Coronary artery (tissue), 2 donors: ENCODE results near the gene ST3GAL3.

Experiments
- DNase-seq: peaks from one replicate; pipeline ENCODE4 v3.0.0-alpha.2; 2017; ENCODE audit warnings: low spot score
- H3K27ac ChIP-seq, 2 donors: fragments of 200-600 bp; sonication (generic); one replicate each; pipeline ENCODE4 v1.5.1; 2016 to 2019
- H3K4me3 ChIP-seq: fragments of 200-600 bp; sonication (generic); 2 replicates; pipeline ENCODE4 v1.5.1; 2016; ENCODE audit warnings: mild to moderate bottlenecking, moderate library complexity
- TF ChIP-seq, protein P1 (sequence below): fragments of 200-600 bp; sonication (generic); IDR thresholded peaks from one replicate; pipeline ENCODE4 v1.5.1; 2019; ENCODE audit warnings: antibody characterized with exemption

The ST3GAL3 gene

GRCh38 chr1:43804569-43804968 lies 97.2 kb downstream of the ST3GAL3 start:
- no peak overlapping the region for H3K27ac ChIP-seq
- DNase-seq, result no peak
- H3K4me3 ChIP-seq, result no peak overlapping the region
- TF ChIP-seq, protein P1, sequence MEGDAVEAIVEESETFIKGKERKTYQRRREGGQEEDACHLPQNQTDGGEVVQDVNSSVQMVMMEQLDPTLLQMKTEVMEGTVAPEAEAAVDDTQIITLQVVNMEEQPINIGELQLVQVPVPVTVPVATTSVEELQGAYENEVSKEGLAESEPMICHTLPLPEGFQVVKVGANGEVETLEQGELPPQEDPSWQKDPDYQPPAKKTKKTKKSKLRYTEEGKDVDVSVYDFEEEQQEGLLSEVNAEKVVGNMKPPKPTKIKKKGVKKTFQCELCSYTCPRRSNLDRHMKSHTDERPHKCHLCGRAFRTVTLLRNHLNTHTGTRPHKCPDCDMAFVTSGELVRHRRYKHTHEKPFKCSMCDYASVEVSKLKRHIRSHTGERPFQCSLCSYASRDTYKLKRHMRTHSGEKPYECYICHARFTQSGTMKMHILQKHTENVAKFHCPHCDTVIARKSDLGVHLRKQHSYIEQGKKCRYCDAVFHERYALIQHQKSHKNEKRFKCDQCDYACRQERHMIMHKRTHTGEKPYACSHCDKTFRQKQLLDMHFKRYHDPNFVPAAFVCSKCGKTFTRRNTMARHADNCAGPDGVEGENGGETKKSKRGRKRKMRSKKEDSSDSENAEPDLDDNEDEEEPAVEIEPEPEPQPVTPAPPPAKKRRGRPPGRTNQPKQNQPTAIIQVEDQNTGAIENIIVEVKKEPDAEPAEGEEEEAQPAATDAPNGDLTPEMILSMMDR, result no peak

DNA sequence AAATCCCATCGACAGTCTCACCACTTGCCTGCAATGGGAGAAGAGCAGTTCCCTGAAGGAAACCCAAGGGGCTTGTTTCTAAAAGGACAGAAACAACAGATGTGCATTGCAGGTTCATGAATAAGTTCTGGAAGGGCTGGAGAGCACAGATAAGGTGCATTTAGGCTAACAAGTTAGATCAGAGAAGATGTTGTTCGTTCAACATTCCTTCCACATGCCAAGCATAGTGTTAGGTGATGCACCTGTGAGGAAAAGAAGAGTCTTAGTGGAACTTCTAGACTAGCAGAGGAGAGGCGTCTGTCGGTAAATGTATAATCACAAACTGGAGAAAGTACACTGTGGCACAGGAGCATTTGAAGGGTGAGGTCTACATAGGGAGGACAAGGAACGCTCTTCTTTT lies 98.0 kb downstream of the ST3GAL3 start:
- H3K4me3 ChIP-seq, result no peak overlapping the region
- TF ChIP-seq, protein P1, result no peak
- H3K27ac ChIP-seq, result no peak overlapping the region
- DNase-seq, result no peak

GRCh38 chr1:43806183-43806582 lies 98.8 kb downstream of the ST3GAL3 start:
- Histone ChIP-seq H3K27ac (no peak overlapping the region), H3K4me3 (no peak overlapping the region)
- DNase-seq, result no peak
- TF ChIP-seq, protein P1, result no peak

DNA sequence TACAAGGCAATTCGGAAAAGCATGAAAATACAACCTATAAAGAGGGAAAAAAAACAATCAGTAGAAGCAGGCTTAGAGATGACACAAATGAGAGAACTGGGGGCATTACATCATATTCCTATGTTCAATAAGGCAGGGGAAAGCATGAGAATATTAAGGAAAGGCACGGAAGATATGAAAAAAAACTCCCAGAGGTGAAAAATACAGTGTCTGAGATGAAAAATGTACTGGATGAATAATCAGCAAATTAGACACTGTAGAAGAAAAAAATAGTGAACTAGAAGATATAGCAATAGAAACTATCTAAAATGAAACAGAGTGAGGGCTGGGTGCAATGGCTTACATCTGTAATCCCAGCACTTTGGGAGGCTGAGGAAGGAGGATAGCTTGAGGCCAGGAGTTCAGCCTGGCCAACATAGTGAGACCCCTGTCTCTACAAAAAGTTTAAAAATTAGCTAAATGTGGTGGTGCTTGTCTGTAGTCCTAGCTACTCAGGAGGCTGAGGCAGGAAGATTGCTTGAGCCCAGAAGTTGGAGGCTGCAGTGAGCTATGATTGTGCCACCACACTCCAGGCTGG lies 101.8 kb downstream of the ST3GAL3 start:
- TF ChIP-seq, protein P1, result no peak
- H3K27ac ChIP-seq, result no peak overlapping the region
- DNase-seq, result no peak

GRCh38 chr1:43812579-43812978 lies 105.2 kb downstream of the ST3GAL3 start:
- no peak overlapping the region for H3K4me3 ChIP-seq
- TF ChIP-seq, protein P1, result no peak
- DNase-seq, result no peak
- no peak overlapping the region for H3K27ac ChIP-seq

More for the DNA sequence above, 101.8 kb downstream of the ST3GAL3 start:
- H3K4me3 ChIP-seq, result no peak overlapping the region

GRCh38 chr1:43814401-43814800 lies 107.1 kb downstream of the ST3GAL3 start:
- Histone ChIP-seq H3K4me3 (no peak overlapping the region), H3K27ac (no peak overlapping the region)
- DNase-seq, result no peak
- TF ChIP-seq, protein P1, result no peak

DNA sequence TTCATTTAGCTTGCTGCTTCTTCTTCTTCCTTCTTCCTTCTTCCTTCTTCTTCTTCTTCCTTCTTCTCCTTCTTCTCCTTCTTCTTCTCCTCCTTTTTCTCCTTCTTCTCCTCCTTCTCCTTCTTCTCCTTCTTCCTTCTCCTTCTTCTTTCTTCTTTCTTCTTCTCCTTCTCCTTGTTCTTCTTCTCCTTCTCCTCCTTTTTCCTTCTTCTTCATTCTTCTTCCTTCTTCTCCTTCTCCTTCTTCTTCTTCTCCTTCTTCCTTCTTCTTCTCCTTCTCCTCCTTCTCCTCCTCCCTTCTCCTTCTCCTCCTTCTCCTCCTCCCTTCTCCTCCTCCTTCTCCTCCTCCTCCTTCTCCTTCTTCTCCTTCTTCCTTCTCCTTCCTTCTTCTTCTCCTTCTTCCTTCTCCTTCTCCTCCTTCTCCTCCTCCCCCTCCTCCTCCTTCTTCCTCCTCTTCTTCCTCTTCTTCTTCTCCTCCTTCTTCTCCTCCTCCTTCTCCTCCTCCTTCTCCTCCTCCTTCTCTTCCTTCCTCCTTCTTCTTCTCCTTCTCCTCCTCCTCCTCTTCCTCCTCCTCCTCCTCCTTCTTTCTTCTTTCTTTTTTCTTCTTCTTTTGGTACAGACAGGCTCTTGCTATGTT lies 110.1 kb downstream of the ST3GAL3 start:
- DNase-seq, result no peak
- Histone ChIP-seq H3K27ac (no peak overlapping the region), H3K4me3 (no peak overlapping the region)
- TF ChIP-seq, protein P1, result no peak
